Activated CD4-positive, CD25-positive, alpha-beta regulatory T cell treated with anti-CD3 and anti-CD28 coated beads, Interleukin-2, amount 50 U/mL, for 72 hours (primary cell): Measurements from ENCODE around the gene SLC16A2.
A peak's percentile ranks its signal among the peaks of the same experiment; 100 is the strongest.

Experiments
- DNase-seq: peaks from one replicate; pipeline ENCODE4 v3.0.0; 2021

SLC16A2 gene

GRCh38 chrX:74421036-74421739 is at the start of gene SLC16A2:
TSS of gene SLC16A2 (plus strand) at chrX:74421493. CDS start at chrX:74421638, 145 bp downstream.
- DNase-seq: no peak

GRCh38 chrX:74372272-74372671 is 49.0 kb upstream of the SLC16A2 start:
- no peak for DNase-seq

GRCh38 chrX:74377282-74377681 is 44.0 kb upstream of the SLC16A2 start:
- DNase-seq: no peak

- peak; percentile 57 for DNase-seq
Observed at GRCh38 chrX:74382613-74383012, 38.7 kb upstream of the SLC16A2 start.

GRCh38 chrX:74383611-74384010 is 37.7 kb upstream of the SLC16A2 start:
- no peak for DNase-seq

GRCh38 chrX:74389016-74389722 is 32.1 kb upstream of the SLC16A2 start:
- DNase-seq: no peak

- DNase-seq: no peak
Observed at GRCh38 chrX:74395556-74395955, 25.7 kb upstream of the SLC16A2 start.

- DNase-seq: no peak
Observed at GRCh38 chrX:74405973-74406489, 15.3 kb upstream of the SLC16A2 start.

GRCh38 chrX:74408304-74408703 is 13.0 kb upstream of the SLC16A2 start:
- DNase-seq: no peak

GRCh38 chrX:74419864-74420195 is 1.5 kb upstream of the SLC16A2 start:
- no peak for DNase-seq

- DNase-seq: no peak
Observed at GRCh38 chrX:74420196-74421035, 877 bp upstream of the SLC16A2 start.

- no peak for DNase-seq
Observed at GRCh38 chrX:74421740-74422352, 553 bp downstream of the SLC16A2 start.

- no peak for DNase-seq
Observed at GRCh38 chrX:74422576-74423288, 1.4 kb downstream of the SLC16A2 start.

- no peak for DNase-seq
Observed at GRCh38 chrX:74423289-74423998, 2.2 kb downstream of the SLC16A2 start.

GRCh38 chrX:74426071-74426470 is 4.8 kb downstream of the SLC16A2 start:
- no peak for DNase-seq

- DNase-seq: no peak
Observed at GRCh38 chrX:74426615-74427014, 5.3 kb downstream of the SLC16A2 start.

- DNase-seq: no peak
Observed at GRCh38 chrX:74431797-74432196, 10.5 kb downstream of the SLC16A2 start.

GRCh38 chrX:74434336-74434735 is 13.0 kb downstream of the SLC16A2 start:
- no peak for DNase-seq

- no peak for DNase-seq
Observed at GRCh38 chrX:74437530-74437929, 16.2 kb downstream of the SLC16A2 start.

- DNase-seq: no peak
Observed at GRCh38 chrX:74438764-74439163, 17.5 kb downstream of the SLC16A2 start.

GRCh38 chrX:74445099-74445498 is 23.8 kb downstream of the SLC16A2 start:
- no peak for DNase-seq

GRCh38 chrX:74446876-74447275 is 25.6 kb downstream of the SLC16A2 start:
- no peak for DNase-seq
